Forelimb muscle (tissue), 1 donor: ENCODE results near the gene LRCH3. TPM values are rescaled to one million over a fixed set of nuclear protein-coding genes. Genes with fewer than 3 reads are reported as not detected.
A peak's percentile ranks its signal among the peaks of the same experiment; 100 is the strongest.

Experiments used
- DNase-seq: peaks from one replicate; pipeline ENCODE4 v3.0.0-alpha.2; 2013; ENCODE audit warnings: low read depth
- polyA plus RNA-seq: library from polyadenylated mRNA; unstranded; fragments of 120-200 nt; gene quantifications from one replicate; pipeline ENCODE4 v1.2.1, GENCODE V29; 2013; ENCODE audit not compliant: insufficient read length

Gene LRCH3
- polyA plus RNA-seq, 1 donor, result 28.4 TPM

GRCh38 chr3:197833930-197834715 lies 43.1 kb downstream of the LRCH3 start:
- no peak for DNase-seq

- no peak for DNase-seq
Observed at GRCh38 chr3:197835509-197835908, 44.5 kb downstream of the LRCH3 start.

- DNase-seq, result no peak
Observed at GRCh38 chr3:197836244-197836643, 45.2 kb downstream of the LRCH3 start.

GRCh38 chr3:197837282-197837681 lies 46.2 kb downstream of the LRCH3 start:
- no peak for DNase-seq

- DNase-seq, result no peak
Observed at GRCh38 chr3:197841789-197842188, 50.7 kb downstream of the LRCH3 start.

- DNase-seq, result no peak
Observed at GRCh38 chr3:197846491-197846890, 55.4 kb downstream of the LRCH3 start.

- DNase-seq, result peak; percentile 16
Observed at GRCh38 chr3:197847866-197848401, 56.9 kb downstream of the LRCH3 start.

GRCh38 chr3:197854596-197855343 lies 63.7 kb downstream of the LRCH3 start:
- DNase-seq, result no peak

- DNase-seq, result no peak
Observed at GRCh38 chr3:197855571-197855970, 64.5 kb downstream of the LRCH3 start.

GRCh38 chr3:197856199-197856816 lies 65.3 kb downstream of the LRCH3 start:
- DNase-seq, result no peak

GRCh38 chr3:197858133-197858532 lies 67.1 kb downstream of the LRCH3 start:
- DNase-seq, result no peak

- DNase-seq, result no peak
Observed at GRCh38 chr3:197858598-197858997, 67.5 kb downstream of the LRCH3 start.

- no peak for DNase-seq
Observed at GRCh38 chr3:197866035-197866434, 75.0 kb downstream of the LRCH3 start.

- no peak for DNase-seq
Observed at GRCh38 chr3:197873329-197873728, 82.3 kb downstream of the LRCH3 start.

- DNase-seq, result no peak
Observed at GRCh38 chr3:197874064-197874463, 83.0 kb downstream of the LRCH3 start.

GRCh38 chr3:197874653-197875052 lies 83.6 kb downstream of the LRCH3 start:
- DNase-seq, result no peak

GRCh38 chr3:197877902-197878301 lies 86.8 kb downstream of the LRCH3 start:
- no peak for DNase-seq

- DNase-seq, result no peak
Observed at GRCh38 chr3:197878427-197878826, 87.4 kb downstream of the LRCH3 start.

- no peak for DNase-seq
Observed at GRCh38 chr3:197880491-197881269, 89.6 kb downstream of the LRCH3 start.

- DNase-seq, result no peak
Observed at GRCh38 chr3:197881270-197881969, 90.4 kb downstream of the LRCH3 start.

GRCh38 chr3:197881970-197882338 lies 90.9 kb downstream of the LRCH3 start:
- DNase-seq, result no peak
